ENCODE measurements around the gene FGD5.

Gene FGD5

GRCh38 chr3:14907043-14907966, 88.5 kb downstream of the FGD5 start:
- H3K4me3 ChIP-seq (ENCODE audit: low read length) = no peak overlapping the region
- TF ChIP-seq ZNF274 (IDR thresholded peaks at IDR 0.05; ENCODE audit: low read depth, low read length) = no peak

GRCh38 chr3:14909250-14909649, 90.5 kb downstream of the FGD5 start:
- H3K4me3 ChIP-seq (ENCODE audit: low read length) = no peak overlapping the region
- TF ChIP-seq ZNF274 (IDR thresholded peaks at IDR 0.05; ENCODE audit: low read depth, low read length) = no peak

GRCh38 chr3:14911651-14912050, 92.9 kb downstream of the FGD5 start:
- TF ChIP-seq ZNF274 (IDR thresholded peaks at IDR 0.05; ENCODE audit: low read depth, low read length) = no peak
- H3K4me3 ChIP-seq (ENCODE audit: low read length) = no peak overlapping the region

- H3K4me3 ChIP-seq (ENCODE audit: low read length) = no peak overlapping the region
- TF ChIP-seq ZNF274 (IDR thresholded peaks at IDR 0.05; ENCODE audit: low read depth, low read length) = no peak
These were observed 94.5 kb downstream of the FGD5 start for GRCh38 chr3:14913071-14913925.

- H3K4me3 ChIP-seq (ENCODE audit: low read length) = no peak overlapping the region
- TF ChIP-seq ZNF274 (IDR thresholded peaks at IDR 0.05; ENCODE audit: low read depth, low read length) = no peak
These were observed 95.4 kb downstream of the FGD5 start for GRCh38 chr3:14913926-14914778.

GRCh38 chr3:14914779-14915117, 96.0 kb downstream of the FGD5 start:
- H3K4me3 ChIP-seq (ENCODE audit: low read length) = no peak overlapping the region
- TF ChIP-seq ZNF274 (IDR thresholded peaks at IDR 0.05; ENCODE audit: low read depth, low read length) = no peak

- TF ChIP-seq ZNF274 (IDR thresholded peaks at IDR 0.05; ENCODE audit: low read depth, low read length) = no peak
- H3K4me3 ChIP-seq (ENCODE audit: low read length) = no peak overlapping the region
These were observed 97.0 kb downstream of the FGD5 start for GRCh38 chr3:14915636-14916222.

GRCh38 chr3:14918356-14918860, 99.6 kb downstream of the FGD5 start:
- H3K4me3 ChIP-seq (ENCODE audit: low read length) = no peak overlapping the region
- TF ChIP-seq ZNF274 (IDR thresholded peaks at IDR 0.05; ENCODE audit: low read depth, low read length) = no peak

- no peak overlapping the region for H3K4me3 ChIP-seq (ENCODE audit: low read length)
- no peak for TF ChIP-seq ZNF274 (IDR thresholded peaks at IDR 0.05; ENCODE audit: low read depth, low read length)
These were observed 101.8 kb downstream of the FGD5 start for GRCh38 chr3:14920536-14920935.

GRCh38 chr3:14921034-14921616, 102.4 kb downstream of the FGD5 start:
- no peak for TF ChIP-seq ZNF274 (IDR thresholded peaks at IDR 0.05; ENCODE audit: low read depth, low read length)
- H3K4me3 ChIP-seq (ENCODE audit: low read length) = no peak overlapping the region

GRCh38 chr3:14921811-14922705, 103.3 kb downstream of the FGD5 start:
- no peak for TF ChIP-seq ZNF274 (IDR thresholded peaks at IDR 0.05; ENCODE audit: low read depth, low read length)

GRCh38 chr3:14922863-14923262, 104.1 kb downstream of the FGD5 start:
- no peak overlapping the region for H3K4me3 ChIP-seq (ENCODE audit: low read length)
- no peak for TF ChIP-seq ZNF274 (IDR thresholded peaks at IDR 0.05; ENCODE audit: low read depth, low read length)

More at GRCh38 chr3:14921811-14922705, 103.3 kb downstream of the FGD5 start:
- H3K4me3 ChIP-seq (ENCODE audit: low read length) = no peak overlapping the region

All from GM08714 (cell line).